Measurements from ENCODE around the gene CFAP74. TPM values are rescaled to one million over a fixed set of nuclear protein-coding genes. Genes with fewer than 3 reads are reported as not detected.

Gene CFAP74
- total and polyA plus RNA-seq, 9 of the 15 experiments (the other 6 are each of a cell fraction or from before 2014, with no cell fraction given) = 0.03 to 0.15 (median 0.05) TPM; not detected in 6

DNA sequence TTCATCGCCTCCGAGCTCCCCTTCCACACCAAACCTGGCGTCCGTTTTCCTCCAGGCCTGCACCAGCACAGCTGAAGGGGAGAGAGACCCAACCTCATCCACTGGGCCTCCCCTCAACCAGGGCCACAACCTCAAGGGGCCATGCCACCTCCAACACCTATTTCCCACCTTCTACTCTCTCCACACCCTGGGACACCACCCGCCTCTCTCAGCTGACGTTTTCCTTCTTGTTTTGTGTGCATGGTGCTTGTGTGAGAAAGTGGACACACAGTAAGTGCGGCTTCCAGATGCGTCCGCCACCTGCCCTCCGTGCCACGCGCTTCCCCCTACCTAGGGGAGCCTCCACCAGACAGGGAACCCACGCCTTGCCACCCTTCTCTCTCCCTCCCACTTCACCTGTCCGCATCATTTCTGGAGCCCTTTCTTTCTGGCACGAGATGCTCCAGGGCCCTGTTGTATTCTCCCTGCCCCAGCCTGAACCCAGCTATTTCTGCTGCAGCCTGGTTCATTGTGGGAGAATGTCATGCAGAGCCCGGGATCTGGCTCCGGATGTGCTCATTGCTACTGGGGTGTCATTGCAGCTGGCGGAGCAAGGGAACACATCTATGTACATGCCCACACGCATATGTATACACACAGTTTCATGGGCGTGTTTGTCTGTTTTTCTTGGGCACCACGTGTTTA lies 111.4 kb downstream of the CFAP74 start (continued):
- TF ChIP-seq ZBTB8A (IDR thresholded peaks at IDR 0.05; ENCODE audit: partially characterized antibody) (no peak), ETS2 (tag; IDR thresholded peaks at IDR 0.05; ENCODE audit: borderline replicate concordance, poor library complexity, severe bottlenecking) (no peak), NR2C2 (CRISPR knock-in tag; IDR thresholded peaks at IDR 0.05) (peak; percentile 20; the same call in 1 of the 2 replicates), NR2C2 (tag; IDR thresholded peaks at IDR 0.05) (no peak), TAF7 (tag; IDR thresholded peaks at IDR 0.05) (no peak), OTX1 (CRISPR knock-in tag; IDR thresholded peaks at IDR 0.05) (peak; percentile 72; the same call in 1 of the 2 replicates), LEF1 (IDR thresholded peaks at IDR 0.05) (no peak)
- TF ChIP-seq, protein P1, sequence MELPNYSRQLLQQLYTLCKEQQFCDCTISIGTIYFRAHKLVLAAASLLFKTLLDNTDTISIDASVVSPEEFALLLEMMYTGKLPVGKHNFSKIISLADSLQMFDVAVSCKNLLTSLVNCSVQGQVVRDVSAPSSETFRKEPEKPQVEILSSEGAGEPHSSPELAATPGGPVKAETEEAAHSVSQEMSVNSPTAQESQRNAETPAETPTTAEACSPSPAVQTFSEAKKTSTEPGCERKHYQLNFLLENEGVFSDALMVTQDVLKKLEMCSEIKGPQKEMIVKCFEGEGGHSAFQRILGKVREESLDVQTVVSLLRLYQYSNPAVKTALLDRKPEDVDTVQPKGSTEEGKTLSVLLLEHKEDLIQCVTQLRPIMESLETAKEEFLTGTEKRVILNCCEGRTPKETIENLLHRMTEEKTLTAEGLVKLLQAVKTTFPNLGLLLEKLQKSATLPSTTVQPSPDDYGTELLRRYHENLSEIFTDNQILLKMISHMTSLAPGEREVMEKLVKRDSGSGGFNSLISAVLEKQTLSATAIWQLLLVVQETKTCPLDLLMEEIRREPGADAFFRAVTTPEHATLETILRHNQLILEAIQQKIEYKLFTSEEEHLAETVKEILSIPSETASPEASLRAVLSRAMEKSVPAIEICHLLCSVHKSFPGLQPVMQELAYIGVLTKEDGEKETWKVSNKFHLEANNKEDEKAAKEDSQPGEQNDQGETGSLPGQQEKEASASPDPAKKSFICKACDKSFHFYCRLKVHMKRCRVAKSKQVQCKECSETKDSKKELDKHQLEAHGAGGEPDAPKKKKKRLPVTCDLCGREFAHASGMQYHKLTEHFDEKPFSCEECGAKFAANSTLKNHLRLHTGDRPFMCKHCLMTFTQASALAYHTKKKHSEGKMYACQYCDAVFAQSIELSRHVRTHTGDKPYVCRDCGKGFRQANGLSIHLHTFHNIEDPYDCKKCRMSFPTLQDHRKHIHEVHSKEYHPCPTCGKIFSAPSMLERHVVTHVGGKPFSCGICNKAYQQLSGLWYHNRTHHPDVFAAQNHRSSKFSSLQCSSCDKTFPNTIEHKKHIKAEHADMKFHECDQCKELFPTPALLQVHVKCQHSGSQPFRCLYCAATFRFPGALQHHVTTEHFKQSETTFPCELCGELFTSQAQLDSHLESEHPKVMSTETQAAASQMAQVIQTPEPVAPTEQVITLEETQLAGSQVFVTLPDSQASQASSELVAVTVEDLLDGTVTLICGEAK (IDR thresholded peaks at IDR 0.05) = no peak
- TF ChIP-seq, protein P1 (CRISPR knock-in tag; IDR thresholded peaks at IDR 0.05) = no peak; the same call in 1 of the 2 replicates
- TF ChIP-seq, protein P2, sequence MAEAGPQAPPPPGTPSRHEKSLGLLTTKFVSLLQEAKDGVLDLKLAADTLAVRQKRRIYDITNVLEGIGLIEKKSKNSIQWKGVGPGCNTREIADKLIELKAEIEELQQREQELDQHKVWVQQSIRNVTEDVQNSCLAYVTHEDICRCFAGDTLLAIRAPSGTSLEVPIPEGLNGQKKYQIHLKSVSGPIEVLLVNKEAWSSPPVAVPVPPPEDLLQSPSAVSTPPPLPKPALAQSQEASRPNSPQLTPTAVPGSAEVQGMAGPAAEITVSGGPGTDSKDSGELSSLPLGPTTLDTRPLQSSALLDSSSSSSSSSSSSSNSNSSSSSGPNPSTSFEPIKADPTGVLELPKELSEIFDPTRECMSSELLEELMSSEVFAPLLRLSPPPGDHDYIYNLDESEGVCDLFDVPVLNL (CRISPR knock-in tag; IDR thresholded peaks at IDR 0.05; ENCODE audit: low read depth) = 0 out of 2 replicates have a peak, but pooled peaks have one; percentile 46
- TF ChIP-seq, protein P3, sequence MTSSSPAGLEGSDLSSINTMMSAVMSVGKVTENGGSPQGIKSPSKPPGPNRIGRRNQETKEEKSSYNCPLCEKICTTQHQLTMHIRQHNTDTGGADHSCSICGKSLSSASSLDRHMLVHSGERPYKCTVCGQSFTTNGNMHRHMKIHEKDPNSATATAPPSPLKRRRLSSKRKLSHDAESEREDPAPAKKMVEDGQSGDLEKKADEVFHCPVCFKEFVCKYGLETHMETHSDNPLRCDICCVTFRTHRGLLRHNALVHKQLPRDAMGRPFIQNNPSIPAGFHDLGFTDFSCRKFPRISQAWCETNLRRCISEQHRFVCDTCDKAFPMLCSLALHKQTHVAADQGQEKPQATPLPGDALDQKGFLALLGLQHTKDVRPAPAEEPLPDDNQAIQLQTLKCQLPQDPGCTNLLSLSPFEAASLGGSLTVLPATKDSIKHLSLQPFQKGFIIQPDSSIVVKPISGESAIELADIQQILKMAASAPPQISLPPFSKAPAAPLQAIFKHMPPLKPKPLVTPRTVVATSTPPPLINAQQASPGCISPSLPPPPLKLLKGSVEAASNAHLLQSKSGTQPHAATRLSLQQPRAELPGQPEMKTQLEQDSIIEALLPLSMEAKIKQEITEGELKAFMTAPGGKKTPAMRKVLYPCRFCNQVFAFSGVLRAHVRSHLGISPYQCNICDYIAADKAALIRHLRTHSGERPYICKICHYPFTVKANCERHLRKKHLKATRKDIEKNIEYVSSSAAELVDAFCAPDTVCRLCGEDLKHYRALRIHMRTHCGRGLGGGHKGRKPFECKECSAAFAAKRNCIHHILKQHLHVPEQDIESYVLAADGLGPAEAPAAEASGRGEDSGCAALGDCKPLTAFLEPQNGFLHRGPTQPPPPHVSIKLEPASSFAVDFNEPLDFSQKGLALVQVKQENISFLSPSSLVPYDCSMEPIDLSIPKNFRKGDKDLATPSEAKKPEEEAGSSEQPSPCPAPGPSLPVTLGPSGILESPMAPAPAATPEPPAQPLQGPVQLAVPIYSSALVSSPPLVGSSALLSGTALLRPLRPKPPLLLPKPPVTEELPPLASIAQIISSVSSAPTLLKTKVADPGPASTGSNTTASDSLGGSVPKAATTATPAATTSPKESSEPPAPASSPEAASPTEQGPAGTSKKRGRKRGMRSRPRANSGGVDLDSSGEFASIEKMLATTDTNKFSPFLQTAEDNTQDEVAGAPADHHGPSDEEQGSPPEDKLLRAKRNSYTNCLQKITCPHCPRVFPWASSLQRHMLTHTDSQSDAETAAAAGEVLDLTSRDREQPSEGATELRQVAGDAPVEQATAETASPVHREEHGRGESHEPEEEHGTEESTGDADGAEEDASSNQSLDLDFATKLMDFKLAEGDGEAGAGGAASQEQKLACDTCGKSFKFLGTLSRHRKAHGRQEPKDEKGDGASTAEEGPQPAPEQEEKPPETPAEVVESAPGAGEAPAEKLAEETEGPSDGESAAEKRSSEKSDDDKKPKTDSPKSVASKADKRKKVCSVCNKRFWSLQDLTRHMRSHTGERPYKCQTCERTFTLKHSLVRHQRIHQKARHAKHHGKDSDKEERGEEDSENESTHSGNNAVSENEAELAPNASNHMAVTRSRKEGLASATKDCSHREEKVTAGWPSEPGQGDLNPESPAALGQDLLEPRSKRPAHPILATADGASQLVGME (CRISPR knock-in tag; IDR thresholded peaks at IDR 0.05) = 0 out of 2 replicates have a peak, but pooled peaks have one; percentile 52
